GM06990 (cell line): Measurements from ENCODE around the gene HIRIP3.

Source experiments
- DNase-seq: peaks from one replicate; pipeline ENCODE4 v3.0.0-alpha.2; 2011; ENCODE audit not compliant: insufficient read length; ENCODE audit errors: extremely low read depth
- H3K27me3 ChIP-seq: replicated peaks from 2 replicates; pipeline ENCODE4 v1.6.0; 2011; ENCODE audit warnings: low read length; ENCODE audit not compliant: control insufficient read depth, insufficient read depth
- H3K36me3 ChIP-seq: 2 replicates; pipeline ENCODE4 v1.5.1; 2011; ENCODE audit warnings: low read length; ENCODE audit not compliant: control insufficient read depth, insufficient read depth
- H3K4me3 ChIP-seq: replicated peaks from 2 replicates; pipeline ENCODE4 v1.5.1; 2011; ENCODE audit warnings: low read depth, mild to moderate bottlenecking, control low read depth, low read length
- CTCF ChIP-seq: IDR thresholded peaks from 2 replicates; pipeline ENCODE4 v1.5.1; 2011; ENCODE audit warnings: low read length, control low read depth, mild to moderate bottlenecking, inconsistent platforms; ENCODE audit not compliant: insufficient read depth, poor library complexity, severe bottlenecking

Gene HIRIP3

GRCh38 chr16:30007378-30007895, 12.0 kb upstream of the HIRIP3 start:
- no peak for DNase-seq
- Histone ChIP-seq H3K36me3 (peaks cover 4% of the 10 kb centered on the region), H3K4me3 (no peak overlapping the region), H3K27me3 (no peaks in the 10 kb centered on the region; the same call in 1 of the 2 replicates)
- TF ChIP-seq CTCF: no peak

GRCh38 chr16:30006659-30007377, 11.4 kb upstream of the HIRIP3 start:
- no peak for DNase-seq
- no peak for TF ChIP-seq CTCF
- H3K4me3 ChIP-seq: no peak overlapping the region
- no peaks in the 10 kb centered on the region; the same call in 1 of the 2 replicates for H3K27me3 ChIP-seq
- H3K36me3 ChIP-seq: peaks cover 4% of the 10 kb centered on the region

- Histone ChIP-seq H3K27me3 (no peaks in the 10 kb centered on the region; the same call in 1 of the 2 replicates), H3K4me3 (no peak overlapping the region), H3K36me3 (peaks cover 6% of the 10 kb centered on the region)
- DNase-seq: no peak
- no peak for TF ChIP-seq CTCF
Measured at GRCh38 chr16:30006095-30006473, 10.7 kb upstream of the HIRIP3 start.

DNA sequence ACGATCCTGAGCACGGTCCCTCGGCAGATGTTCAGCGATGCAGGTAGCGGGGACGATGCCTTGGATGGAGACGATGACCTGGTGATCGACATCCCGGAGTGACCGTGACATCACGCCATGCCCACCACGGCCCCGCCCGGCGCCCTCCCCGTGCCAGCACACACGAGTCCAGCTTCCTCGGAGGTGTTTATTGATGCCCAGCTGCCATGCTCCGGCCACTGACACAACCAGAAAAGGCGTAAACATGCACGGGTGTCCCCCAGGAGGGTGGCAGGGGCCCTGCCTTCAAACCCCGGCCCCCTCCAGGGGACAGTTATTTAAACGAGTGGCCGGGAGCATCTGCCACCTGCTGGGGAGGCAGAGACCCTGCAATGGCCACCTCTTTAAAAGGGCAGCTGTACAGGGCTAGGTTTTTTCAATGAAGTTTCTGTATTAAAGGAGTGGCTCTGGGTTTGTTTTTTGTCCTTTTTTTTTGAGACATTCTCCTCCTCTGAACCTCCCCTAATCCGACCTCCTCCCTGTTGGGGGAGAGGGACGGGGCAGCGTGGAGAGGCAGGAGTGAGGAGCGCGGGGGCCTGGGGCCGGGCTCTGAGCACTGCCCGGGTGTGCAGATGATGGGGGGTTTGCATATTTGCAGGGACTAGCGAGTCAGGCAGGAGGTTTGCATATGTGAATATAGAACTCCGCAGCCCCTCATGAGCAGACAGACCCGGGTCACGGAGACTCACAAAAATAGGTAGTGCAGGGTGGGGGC, 10.1 kb upstream of the HIRIP3 start:
- DNase-seq: no peak
- H3K4me3 ChIP-seq: no peak overlapping the region
- no peaks in the 10 kb centered on the region; the same call in 1 of the 2 replicates for H3K27me3 ChIP-seq
- peak; percentile 87 for TF ChIP-seq CTCF
- peaks cover 9% of the 10 kb centered on the region for H3K36me3 ChIP-seq

- no peak for TF ChIP-seq CTCF
- Histone ChIP-seq H3K4me3 (no peak overlapping the region), H3K36me3 (peaks cover 10% of the 10 kb centered on the region), H3K27me3 (no peaks in the 10 kb centered on the region)
- DNase-seq: no peak
Measured at GRCh38 chr16:30004811-30005242, 9.4 kb upstream of the HIRIP3 start.
